GM12864 (cell line): ENCODE measurements around the gene KCNK10.

Source experiments
- DNase-seq: peaks from one replicate; pipeline ENCODE4 v3.0.0-alpha.2; 2011; ENCODE audit warnings: low read depth
- H3K4me3 ChIP-seq: 2 replicates; pipeline ENCODE4 v1.5.1; 2011; ENCODE audit warnings: mild to moderate bottlenecking, low read depth, low read length, control low read depth
- TF ChIP-seq, protein P1 (sequence below): IDR thresholded peaks from 2 replicates; pipeline ENCODE4 v1.5.1; 2011; ENCODE audit warnings: low read depth, mild to moderate bottlenecking, moderate library complexity, low read length, control low read depth, inconsistent platforms; ENCODE audit errors: missing control alignments

KCNK10 gene

DNA sequence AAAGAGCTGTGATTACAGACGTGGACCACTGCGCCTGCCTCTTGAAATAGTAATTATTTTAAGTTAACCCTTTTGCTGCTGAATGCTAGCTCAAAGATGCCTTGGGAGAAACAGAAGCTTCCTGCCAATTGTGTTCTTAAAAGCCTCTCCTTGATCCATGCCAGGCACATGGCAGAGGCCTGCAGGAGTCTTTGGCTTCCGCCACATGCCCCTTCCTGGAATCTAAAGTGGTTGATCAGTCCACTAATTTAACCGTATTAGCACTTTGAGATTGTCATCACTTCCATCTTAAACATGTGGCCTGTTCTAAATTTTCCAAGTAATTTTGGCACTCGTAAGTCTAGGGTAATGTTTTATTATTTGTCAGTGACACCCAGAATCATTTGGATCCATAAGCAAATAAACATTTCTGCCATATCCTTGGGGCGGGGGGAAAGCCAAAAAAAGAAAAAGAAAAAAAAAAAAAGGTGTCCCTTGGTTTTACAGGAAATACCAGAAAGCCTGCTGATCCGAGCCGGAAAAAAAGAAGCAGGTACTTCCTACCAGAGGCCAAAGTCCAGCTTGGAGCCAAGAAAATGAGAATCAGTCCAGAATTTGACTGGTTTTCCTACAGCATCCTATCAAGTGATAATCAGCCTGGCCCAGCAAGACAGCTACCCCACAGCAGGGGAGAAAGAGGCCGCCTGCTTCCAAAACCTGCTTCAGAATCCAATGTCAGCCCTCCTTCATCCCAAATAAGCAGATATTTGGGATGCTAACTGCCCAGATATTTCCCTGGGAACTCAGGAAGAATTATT is 104.8 kb downstream of the KCNK10 start:
- TF ChIP-seq, protein P1, sequence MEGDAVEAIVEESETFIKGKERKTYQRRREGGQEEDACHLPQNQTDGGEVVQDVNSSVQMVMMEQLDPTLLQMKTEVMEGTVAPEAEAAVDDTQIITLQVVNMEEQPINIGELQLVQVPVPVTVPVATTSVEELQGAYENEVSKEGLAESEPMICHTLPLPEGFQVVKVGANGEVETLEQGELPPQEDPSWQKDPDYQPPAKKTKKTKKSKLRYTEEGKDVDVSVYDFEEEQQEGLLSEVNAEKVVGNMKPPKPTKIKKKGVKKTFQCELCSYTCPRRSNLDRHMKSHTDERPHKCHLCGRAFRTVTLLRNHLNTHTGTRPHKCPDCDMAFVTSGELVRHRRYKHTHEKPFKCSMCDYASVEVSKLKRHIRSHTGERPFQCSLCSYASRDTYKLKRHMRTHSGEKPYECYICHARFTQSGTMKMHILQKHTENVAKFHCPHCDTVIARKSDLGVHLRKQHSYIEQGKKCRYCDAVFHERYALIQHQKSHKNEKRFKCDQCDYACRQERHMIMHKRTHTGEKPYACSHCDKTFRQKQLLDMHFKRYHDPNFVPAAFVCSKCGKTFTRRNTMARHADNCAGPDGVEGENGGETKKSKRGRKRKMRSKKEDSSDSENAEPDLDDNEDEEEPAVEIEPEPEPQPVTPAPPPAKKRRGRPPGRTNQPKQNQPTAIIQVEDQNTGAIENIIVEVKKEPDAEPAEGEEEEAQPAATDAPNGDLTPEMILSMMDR: no peak
- DNase-seq: no peak
- H3K4me3 ChIP-seq: no peak overlapping the region

DNA sequence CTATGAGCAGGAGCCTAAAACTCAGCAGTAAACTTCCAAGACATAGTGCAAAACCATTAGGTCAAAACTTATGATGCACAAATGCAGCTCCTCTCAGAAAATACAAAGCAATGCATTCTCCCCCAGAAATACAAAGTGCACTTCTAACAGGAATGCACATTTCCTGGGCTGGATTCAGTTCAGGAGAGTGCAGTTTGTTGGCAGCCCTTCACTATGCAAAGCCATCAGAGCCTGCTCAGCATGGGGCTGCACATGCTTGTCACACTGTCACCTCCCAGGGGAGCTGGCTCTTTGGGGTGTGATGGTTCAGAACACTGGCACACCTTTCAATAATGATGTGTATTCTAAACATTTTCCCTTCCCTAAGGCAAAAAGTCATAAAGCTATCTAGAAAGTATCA is 110.4 kb downstream of the KCNK10 start:
- DNase-seq: no peak
- TF ChIP-seq, protein P1: no peak
- H3K4me3 ChIP-seq: no peak overlapping the region

DNA sequence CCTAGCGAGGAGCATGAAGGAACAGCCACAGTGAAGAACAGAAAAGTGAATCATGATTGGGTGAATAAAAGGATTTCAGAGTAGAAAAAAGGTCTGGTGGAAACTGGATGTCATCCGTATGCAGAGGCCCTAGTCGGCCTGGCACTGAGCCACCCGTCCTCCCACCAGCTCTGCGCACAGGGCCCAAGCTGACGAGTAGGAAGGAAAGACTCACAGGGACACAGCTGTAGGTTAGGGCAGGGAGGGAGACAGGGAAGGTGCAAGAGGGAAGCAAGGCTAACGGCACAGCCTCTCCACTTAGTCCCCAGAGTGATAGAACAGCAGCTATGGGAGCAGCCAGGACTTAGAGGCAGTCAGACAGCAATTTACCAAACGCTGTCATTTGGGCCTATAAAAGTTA is 112.6 kb downstream of the KCNK10 start:
- H3K4me3 ChIP-seq: no peak overlapping the region
- TF ChIP-seq, protein P1: no peak
- no peak for DNase-seq

DNA sequence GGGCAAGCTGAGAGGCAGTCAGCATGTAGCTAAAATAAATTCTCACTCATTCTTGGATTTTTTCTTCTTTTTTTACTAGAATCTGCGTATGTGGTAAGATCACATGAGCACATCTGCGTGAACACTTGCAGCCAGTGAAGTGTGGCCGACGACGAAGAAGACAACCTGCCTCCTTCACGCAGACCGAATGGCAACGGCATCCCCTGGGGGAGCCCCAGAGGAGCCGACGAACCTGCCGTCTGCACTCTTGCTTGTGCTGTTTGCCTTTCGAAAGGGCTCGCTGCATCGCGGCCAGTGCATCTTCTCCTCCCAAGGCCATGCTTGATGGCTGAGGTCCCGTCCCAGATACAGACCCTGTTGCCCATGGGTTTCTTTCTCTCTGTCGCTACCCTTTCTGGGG is 113.8 kb downstream of the KCNK10 start:
- TF ChIP-seq, protein P1: no peak
- H3K4me3 ChIP-seq: no peak overlapping the region; the same call in 1 of the 2 replicates
- DNase-seq: no peak

DNA sequence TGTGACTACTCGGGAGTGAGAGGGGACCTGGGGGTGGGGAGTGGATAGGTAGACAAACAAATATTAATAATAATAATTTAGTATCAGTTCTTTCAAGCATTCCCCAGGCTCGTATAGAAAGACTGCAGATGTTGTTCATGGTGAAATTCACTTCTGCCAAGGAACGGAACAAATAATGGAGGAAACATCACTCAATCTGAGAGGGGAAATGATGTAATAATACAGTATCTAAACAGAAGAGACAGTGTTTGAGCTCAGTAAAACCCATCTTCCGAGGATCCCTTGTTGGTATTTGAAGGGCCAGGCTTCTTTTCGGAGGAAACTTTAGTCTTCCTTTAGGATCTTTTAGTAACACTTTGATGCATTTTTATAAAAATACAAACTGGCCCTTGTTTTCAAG is 114.2 kb downstream of the KCNK10 start:
- DNase-seq: no peak
- TF ChIP-seq, protein P1: no peak
- no peak overlapping the region for H3K4me3 ChIP-seq

DNA sequence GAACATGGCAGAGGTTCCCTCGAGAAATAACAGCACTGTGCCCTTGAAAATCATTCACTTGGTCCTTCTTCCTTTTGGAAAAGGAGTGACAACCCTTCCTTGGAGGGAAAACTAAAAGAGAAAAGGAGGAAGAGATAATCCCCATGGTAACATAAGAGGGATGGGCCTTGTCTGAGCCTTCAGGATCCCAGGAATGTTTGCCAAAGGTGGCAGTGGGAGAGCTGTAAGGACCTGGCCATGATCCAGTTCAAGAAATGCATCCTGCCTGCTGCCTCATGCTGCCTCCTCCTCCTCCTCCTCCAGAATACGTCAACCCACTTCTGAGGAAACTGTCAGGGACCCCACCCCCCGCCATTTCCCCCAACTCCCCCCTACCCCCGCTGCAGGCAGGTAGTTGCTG is 118.8 kb downstream of the KCNK10 start:
- TF ChIP-seq, protein P1: no peak
- no peak for DNase-seq
- no peak overlapping the region for H3K4me3 ChIP-seq

DNA sequence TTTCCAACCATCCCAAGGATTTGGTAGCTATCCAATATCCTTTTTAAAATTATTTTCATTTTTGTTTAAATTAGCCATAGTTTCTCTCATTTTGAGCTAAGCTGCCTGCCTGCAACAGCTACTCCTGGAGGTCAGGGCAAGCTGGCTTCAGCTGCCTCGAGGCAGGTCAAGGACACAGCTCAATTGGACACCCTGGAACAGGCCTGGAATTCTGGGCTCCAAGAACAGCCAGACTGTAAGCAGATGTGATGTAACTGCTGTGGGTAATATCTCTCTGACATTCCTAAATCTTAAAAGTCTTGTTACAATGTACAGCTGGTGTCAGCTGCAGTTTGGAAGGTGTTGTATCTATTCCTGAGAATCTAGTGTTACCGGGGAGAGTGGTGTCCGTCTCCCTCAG is 119.8 kb downstream of the KCNK10 start:
- TF ChIP-seq, protein P1: no peak
- DNase-seq: no peak
- H3K4me3 ChIP-seq: no peak overlapping the region
